Activated T-helper 17 cell treated with anti-CD3 and anti-CD28 coated beads, Interleukin-2, amount 50 U/mL, for 72 hours (primary cell): Measurements from ENCODE around the gene STX16. TPM values are rescaled to one million over a fixed set of nuclear protein-coding genes. Genes with fewer than 3 reads are reported as not detected.

Experiments used
- ATAC-seq: fragments of 150-1000 bp; cut with Tn5 transposase; replicated peaks from 2 replicates; pipeline ENCODE4 v1.10.0; 2021; ENCODE audit warnings: mild to moderate bottlenecking, moderate library complexity
- H3K27ac Mint-ChIP-seq: one replicate; pipeline ENCODE4 v1.8.0; 2022; ENCODE audit warnings: mixed read lengths
- H3K27me3 Mint-ChIP-seq: one replicate; pipeline ENCODE4 v1.8.0; 2022; ENCODE audit warnings: mixed read lengths
- H3K36me3 Mint-ChIP-seq: one replicate; pipeline ENCODE4 v1.8.0; 2022; ENCODE audit warnings: low read depth, mild to moderate bottlenecking, mixed read lengths
- H3K4me1 Mint-ChIP-seq: one replicate; pipeline ENCODE4 v1.8.0; 2022; ENCODE audit warnings: mixed read lengths
- H3K4me3 Mint-ChIP-seq: one replicate; pipeline ENCODE4 v1.8.0; 2022; ENCODE audit warnings: mild to moderate bottlenecking, mixed read lengths
- H3K9me3 Mint-ChIP-seq: one replicate; pipeline ENCODE4 v1.8.0; 2022; ENCODE audit warnings: mixed read lengths
- total RNA-seq, 2 donors: library from RNA; stranded (reverse); gene quantifications; one replicate each; pipeline ENCODE4 v1.2.3, GENCODE V29; 2022

Gene STX16
- total RNA-seq, 2 donors from 2014 or later = 95.3 to 130 TPM

GRCh38 chr20:58696411-58696961 is 45.4 kb downstream of the STX16 start:
- no peak overlapping the region for H3K4me3 Mint-ChIP-seq
- no peak for ATAC-seq
- H3K4me1 Mint-ChIP-seq = peaks cover 3% of the 10 kb centered on the region
- no peaks in the 10 kb centered on the region for H3K9me3 Mint-ChIP-seq
- peaks cover 25% of the 10 kb centered on the region for H3K36me3 Mint-ChIP-seq
- no peak overlapping the region for H3K27ac Mint-ChIP-seq
- no peaks in the 10 kb centered on the region for H3K27me3 Mint-ChIP-seq

DNA sequence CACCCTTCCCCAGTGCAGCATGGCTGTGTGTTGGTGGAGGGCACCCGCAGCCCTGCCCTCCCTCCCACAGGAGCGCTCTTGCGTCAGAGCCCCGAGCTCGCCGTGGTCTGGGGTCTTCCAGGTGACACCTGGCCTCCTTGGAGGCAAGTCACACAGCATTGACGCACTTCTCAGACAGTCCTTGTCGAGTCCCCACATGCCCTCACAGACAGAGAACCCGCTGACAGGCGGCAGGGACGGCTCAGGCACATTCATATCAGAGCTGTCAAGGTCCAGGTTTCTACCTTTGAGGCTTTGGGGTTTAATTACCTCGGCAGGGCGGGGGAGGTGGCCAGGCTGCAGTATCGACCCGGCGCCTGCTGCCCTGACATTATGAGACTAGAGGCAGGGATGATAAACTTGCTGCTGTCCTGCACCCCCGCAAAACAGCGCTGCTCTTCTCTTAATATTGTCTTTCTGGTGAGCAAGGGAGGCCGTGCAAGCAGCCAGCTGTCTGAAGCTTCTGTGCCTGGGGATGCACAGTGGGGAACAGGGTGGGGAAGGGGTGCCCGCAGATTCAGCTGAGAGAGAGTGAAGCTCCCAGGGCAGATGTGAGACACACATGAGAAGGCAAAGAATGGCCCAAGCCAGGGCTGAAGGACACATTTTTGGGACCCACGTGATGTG is 46.3 kb downstream of the STX16 start:
- no peak for ATAC-seq
- peak overlapping the region; percentile 74 for H3K27ac Mint-ChIP-seq
- peaks cover 3% of the 10 kb centered on the region for H3K4me1 Mint-ChIP-seq
- H3K27me3 Mint-ChIP-seq = no peaks in the 10 kb centered on the region
- no peaks in the 10 kb centered on the region for H3K9me3 Mint-ChIP-seq
- no peak overlapping the region for H3K4me3 Mint-ChIP-seq
- H3K36me3 Mint-ChIP-seq = peaks cover 27% of the 10 kb centered on the region

GRCh38 chr20:58697867-58698703 is 47.0 kb downstream of the STX16 start:
- H3K27ac Mint-ChIP-seq = peak overlapping the region; percentile 74
- H3K9me3 Mint-ChIP-seq = no peaks in the 10 kb centered on the region
- no peak overlapping the region for H3K4me3 Mint-ChIP-seq
- H3K4me1 Mint-ChIP-seq = peaks cover 3% of the 10 kb centered on the region
- H3K36me3 Mint-ChIP-seq = peaks cover 34% of the 10 kb centered on the region
- no peak for ATAC-seq
- no peaks in the 10 kb centered on the region for H3K27me3 Mint-ChIP-seq

DNA sequence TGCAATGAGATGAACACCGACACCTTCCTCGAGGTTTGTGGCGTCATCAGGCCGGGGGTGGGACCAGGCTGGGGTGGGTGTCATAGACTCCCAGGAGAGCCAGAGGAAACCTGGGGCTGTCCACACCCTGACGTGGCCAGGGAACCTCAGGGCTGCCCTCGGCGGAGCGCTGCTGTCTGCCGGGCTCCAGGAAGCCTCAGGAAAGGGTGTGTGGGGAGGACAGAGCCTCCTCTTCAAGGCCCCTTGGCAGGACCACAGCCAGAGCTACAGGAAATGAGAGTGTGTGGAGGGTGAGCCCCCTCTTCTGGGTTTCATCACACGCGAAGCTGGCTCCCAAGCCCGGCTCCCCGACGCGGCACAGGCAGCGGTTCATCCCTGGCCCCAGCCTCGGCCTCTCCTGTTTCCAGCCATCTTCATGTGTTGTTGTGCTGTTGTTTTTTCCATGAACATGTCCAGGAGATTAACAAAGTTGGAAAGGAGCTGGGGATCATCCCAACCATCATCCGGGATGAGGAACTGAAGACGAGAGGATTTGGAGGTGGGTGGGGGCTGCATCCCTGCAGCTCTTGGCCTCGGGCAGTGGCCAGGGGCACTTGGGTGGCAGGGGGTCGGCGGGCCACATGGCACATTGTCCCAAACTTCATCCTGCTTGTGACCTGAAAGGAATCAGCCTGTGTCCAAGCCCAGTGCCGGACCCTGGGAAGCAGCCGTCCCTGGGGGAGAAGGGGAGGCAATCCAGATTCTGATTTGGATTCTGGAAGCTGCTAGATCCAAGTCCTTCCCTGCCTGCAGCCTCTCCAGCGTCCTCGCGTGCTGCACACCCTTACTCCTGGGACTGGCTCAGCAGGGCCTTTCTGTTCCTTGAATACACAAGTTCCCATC is 47.9 kb downstream of the STX16 start:
- Mint-ChIP-seq H3K4me1 (peaks cover 3% of the 10 kb centered on the region), H3K27ac (no peak overlapping the region), H3K4me3 (no peak overlapping the region), H3K9me3 (no peaks in the 10 kb centered on the region), H3K36me3 (peaks cover 43% of the 10 kb centered on the region), H3K27me3 (no peaks in the 10 kb centered on the region)
- ATAC-seq = no peak

- Mint-ChIP-seq H3K4me1 (peaks cover 3% of the 10 kb centered on the region), H3K9me3 (no peaks in the 10 kb centered on the region), H3K4me3 (no peak overlapping the region), H3K36me3 (peaks cover 50% of the 10 kb centered on the region), H3K27ac (peak overlapping the region; percentile 71), H3K27me3 (no peaks in the 10 kb centered on the region)
- no peak for ATAC-seq
These were observed 48.6 kb downstream of the STX16 start for GRCh38 chr20:58699623-58700107.

DNA sequence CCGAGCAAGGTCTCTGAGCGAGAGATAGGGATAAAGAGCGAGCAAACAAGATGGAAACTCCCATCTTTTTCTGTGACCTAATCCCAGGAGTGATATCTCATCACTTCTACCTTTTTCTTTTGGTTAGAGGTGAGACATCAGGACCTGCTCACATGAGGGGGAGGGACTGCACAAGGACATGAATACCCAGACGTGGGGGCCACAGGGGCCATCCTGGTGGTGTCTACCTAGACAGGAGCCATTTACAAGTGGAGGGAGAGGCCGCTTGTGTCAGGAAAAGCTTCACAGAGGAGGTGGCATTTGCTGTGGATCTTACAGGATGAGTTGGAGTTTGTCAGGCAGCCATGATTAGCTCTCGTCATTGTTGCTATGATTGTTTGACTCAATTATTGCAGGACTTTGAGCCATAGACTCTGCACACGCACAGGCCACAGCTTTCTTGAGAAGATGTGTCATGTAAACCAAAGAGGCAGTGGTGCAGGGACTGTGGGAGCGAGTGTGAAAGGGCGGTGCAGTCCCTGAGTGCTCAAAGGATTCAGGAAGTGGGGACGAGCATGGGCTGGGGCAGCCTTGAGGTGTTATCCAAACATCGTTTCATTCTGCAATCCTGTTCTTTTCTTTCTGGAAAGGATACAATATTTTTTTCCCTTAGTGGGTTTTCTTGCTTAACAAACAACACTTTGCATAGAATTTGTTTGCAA is 49.2 kb downstream of the STX16 start:
- Mint-ChIP-seq H3K27ac (peak overlapping the region; percentile 71), H3K36me3 (peaks cover 56% of the 10 kb centered on the region), H3K4me3 (no peak overlapping the region), H3K9me3 (no peaks in the 10 kb centered on the region), H3K27me3 (no peaks in the 10 kb centered on the region), H3K4me1 (peaks cover 3% of the 10 kb centered on the region)
- peak; percentile 85 for ATAC-seq

DNA sequence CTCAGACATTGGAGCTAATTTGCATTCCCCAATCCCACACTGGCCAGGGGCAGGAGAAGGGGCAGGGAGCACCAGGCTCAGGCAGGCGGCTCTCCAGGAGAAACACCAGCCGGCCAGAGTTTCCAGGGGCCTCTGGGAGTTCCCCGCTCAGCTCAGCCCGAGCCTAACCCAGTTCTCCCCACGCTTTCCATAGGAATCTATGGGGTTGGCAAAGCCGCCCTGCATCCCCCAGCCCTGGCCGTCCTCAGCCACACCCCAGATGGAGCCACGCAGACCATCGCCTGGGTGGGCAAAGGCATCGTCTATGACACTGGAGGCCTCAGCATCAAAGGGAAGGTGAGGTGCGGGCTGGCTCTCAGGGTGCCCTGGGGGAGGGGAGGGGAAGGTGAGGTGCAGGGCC is 49.7 kb downstream of the STX16 start:
- Mint-ChIP-seq H3K4me3 (no peak overlapping the region), H3K27me3 (no peaks in the 10 kb centered on the region), H3K36me3 (peaks cover 60% of the 10 kb centered on the region), H3K27ac (peak overlapping the region; percentile 71), H3K9me3 (no peaks in the 10 kb centered on the region), H3K4me1 (peaks cover 3% of the 10 kb centered on the region)
- no peak for ATAC-seq

DNA sequence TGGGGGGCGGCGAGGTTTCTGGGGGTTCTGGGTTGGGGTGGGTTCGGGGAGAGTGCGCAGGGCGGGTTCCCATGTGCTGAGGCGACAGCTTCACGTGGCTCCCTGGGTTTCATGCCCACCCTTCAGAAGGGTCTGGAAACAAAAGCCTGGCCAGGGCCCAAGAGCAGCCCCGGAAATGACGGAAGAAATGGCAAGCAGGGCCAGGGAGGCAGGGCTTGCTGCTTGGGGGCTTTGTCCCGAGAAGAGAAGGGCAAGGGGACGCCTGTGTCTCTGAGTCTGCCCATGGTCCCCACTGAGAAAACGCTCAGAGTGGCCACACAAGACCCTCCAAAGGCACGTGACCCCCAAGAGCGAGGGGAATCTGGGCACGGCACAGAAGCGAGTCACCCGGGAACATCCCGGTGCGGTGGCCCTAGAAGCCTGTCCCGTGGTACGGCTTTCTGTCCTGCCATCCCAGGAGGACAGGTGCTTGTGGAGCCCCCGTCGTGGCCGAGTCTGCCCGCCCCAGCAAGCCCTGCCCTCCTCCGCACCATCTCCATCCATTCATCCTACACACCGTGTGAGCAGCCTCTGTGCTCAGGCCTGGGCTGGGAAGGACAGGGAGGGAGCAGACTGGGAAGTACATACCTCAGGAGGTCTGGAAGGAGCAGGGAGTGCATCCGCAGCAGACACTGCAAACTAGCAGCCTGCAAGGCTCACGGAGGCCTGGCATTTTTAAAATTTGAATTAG is 50.5 kb downstream of the STX16 start:
- peaks cover 60% of the 10 kb centered on the region for H3K36me3 Mint-ChIP-seq
- ATAC-seq = no peak
- peaks cover 3% of the 10 kb centered on the region for H3K4me1 Mint-ChIP-seq
- H3K27ac Mint-ChIP-seq = no peak overlapping the region
- H3K4me3 Mint-ChIP-seq = no peak overlapping the region
- no peaks in the 10 kb centered on the region for H3K27me3 Mint-ChIP-seq
- H3K9me3 Mint-ChIP-seq = no peaks in the 10 kb centered on the region

- peaks cover 3% of the 10 kb centered on the region for H3K4me1 Mint-ChIP-seq
- ATAC-seq = no peak
- H3K4me3 Mint-ChIP-seq = no peak overlapping the region
- peaks cover 60% of the 10 kb centered on the region for H3K36me3 Mint-ChIP-seq
- H3K27ac Mint-ChIP-seq = no peak overlapping the region
- H3K27me3 Mint-ChIP-seq = no peaks in the 10 kb centered on the region
- no peaks in the 10 kb centered on the region for H3K9me3 Mint-ChIP-seq
These were observed 51.1 kb downstream of the STX16 start for GRCh38 chr20:58702161-58702510.

- Mint-ChIP-seq H3K4me1 (peaks cover 1% of the 10 kb centered on the region), H3K36me3 (peaks cover 52% of the 10 kb centered on the region), H3K27ac (no peak overlapping the region), H3K27me3 (no peaks in the 10 kb centered on the region), H3K9me3 (no peaks in the 10 kb centered on the region), H3K4me3 (no peak overlapping the region)
- no peak for ATAC-seq
These were observed 52.0 kb downstream of the STX16 start for GRCh38 chr20:58702859-58703648.

GRCh38 chr20:58703765-58704371 is 52.8 kb downstream of the STX16 start:
- no peaks in the 10 kb centered on the region for H3K9me3 Mint-ChIP-seq
- H3K27ac Mint-ChIP-seq = no peak overlapping the region
- no peaks in the 10 kb centered on the region for H3K27me3 Mint-ChIP-seq
- no peaks in the 10 kb centered on the region for H3K4me1 Mint-ChIP-seq
- peaks cover 45% of the 10 kb centered on the region for H3K36me3 Mint-ChIP-seq
- ATAC-seq = no peak
- no peak overlapping the region for H3K4me3 Mint-ChIP-seq

DNA sequence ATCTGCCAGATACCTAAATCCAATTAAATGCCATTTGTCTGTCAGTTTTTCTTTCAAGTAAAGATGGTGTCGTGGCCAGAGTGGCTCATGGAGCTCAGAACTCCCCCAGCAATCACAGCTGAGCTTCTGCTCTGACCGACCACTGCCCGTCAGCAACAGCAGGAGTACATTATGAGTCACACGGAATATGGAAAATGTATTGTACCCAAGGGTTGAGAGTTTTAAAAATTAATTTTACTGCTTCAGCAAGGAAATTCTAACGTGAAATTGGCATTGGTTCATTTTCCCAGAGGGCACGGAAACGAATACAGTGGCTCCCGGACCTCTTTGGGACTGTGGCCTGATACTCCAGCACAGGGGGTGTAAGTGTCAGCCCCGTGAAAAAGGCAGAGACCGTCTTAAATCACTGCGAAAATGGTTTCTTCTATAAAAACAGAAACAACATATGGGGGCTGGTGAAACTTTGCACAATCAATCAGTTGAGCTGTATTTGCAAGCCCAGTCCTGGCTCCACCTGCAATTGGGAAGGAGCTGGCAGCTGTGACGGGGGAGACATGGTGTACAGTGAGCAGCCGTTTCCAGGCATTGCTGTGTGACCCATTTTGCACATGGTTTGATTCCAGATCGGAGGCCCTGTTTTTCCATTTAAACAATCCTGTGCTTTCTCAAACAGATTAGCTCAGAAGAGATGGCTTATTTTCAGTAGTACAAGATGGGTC is 54.3 kb downstream of the STX16 start:
- Mint-ChIP-seq H3K4me3 (no peak overlapping the region), H3K9me3 (no peaks in the 10 kb centered on the region), H3K27ac (no peak overlapping the region), H3K4me1 (no peaks in the 10 kb centered on the region), H3K27me3 (no peaks in the 10 kb centered on the region), H3K36me3 (peaks cover 40% of the 10 kb centered on the region)
- ATAC-seq = no peak
